DMS 273 (cell line): ENCODE results near the gene TSKU.
A peak's percentile ranks its signal among the peaks of the same experiment; 100 is the strongest.
"Not testable (repeated sequence)": the region's sequence is repeated elsewhere in the genome, so short reads cannot be mapped to it uniquely, and the experiment has no call there.

ENCODE experiments used
- DNase-seq: peaks from one replicate; lab custom pipeline; 2025; ENCODE audit not compliant: unreplicated experiment; lab: John Stamatoyannopoulos, UW

TSKU gene

GRCh38 chr11:76800466-76801200 lies 17.5 kb downstream of the TSKU start:
- no peak for DNase-seq

- DNase-seq: no peak
These were observed 18.1 kb downstream of the TSKU start for GRCh38 chr11:76801225-76801624.

DNA sequence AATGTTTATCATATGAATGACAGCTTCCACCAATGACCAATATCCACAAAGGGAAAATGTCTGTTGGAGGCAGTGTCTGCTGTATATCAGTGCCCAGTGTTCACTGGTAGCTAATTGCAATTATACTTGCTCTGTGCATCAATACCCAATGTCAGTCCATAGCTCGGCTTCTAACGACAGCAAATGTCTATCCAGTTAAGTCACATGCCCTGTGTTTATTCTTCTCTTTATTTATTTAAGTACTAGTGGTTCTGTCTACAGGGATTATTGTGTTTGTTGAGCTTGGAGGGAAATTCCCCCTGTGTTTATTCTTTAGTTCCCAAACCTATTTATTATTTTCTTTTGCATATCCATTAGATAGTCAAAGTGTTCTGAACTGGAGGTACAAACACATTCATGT lies 18.6 kb downstream of the TSKU start:
- DNase-seq: no peak

DNA sequence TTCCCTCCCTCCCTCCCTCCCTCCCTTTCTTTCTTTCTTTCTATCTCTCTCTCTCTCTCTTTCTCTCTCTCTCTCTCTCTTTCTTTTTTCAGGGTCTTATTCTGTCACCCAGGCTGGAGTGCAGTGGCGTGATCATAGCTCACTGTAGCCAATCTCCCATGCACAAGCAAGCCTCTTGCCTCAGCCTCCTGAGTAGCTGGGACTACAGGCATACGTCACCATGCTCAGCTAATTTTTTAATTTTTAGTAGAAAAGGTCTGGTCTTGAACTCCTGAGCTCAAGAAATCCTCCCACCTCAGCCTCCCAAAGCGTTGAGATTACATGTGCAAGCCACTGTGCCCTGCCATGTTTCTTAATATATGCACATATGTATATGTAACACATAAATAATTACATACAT lies 19.0 kb downstream of the TSKU start:
- no peak for DNase-seq

GRCh38 chr11:76802621-76803020 lies 19.5 kb downstream of the TSKU start:
- no peak for DNase-seq

DNA sequence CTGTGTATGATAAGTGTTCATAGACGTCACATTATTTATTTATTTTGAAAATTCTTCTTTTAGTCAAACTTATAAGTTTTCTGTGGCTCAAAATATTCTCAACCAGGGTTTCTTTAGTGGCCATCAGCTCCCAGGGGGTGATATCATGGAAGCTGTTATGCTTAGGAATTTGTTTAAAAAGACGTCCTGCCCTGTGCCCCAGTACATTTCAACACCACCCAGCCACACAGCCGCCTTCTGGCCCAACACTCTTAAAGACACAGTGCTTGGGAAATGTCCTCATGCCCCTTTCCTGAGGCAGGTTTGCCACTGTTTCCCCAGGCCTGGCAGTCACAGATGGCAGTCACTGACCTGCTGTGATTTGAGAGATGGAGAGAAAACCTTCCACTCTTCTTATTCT lies 19.9 kb downstream of the TSKU start:
- DNase-seq: no peak

GRCh38 chr11:76803811-76804600 lies 20.9 kb downstream of the TSKU start:
- no peak for DNase-seq

- DNase-seq: no peak
These were observed 22.2 kb downstream of the TSKU start for GRCh38 chr11:76805206-76805913.

DNA sequence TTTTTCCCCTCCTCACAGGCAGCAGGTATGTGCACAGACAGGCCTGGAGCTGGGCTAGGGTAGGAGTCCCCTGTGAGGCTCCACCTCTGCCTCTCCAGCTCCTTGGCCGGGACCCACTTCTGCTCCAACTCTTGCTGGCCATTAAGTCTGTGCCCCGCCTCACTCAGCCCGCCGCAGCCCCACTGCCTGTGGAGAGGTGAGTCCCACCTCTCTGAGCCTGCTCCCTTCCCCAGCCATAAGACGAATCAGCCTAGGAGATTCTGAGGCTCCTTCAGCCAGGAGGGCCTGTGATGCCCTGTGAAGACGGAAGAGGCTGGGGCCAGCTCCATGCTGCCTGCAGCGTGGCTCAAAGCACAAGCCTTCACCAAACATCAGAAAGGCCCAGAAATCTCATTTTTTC lies 23.0 kb downstream of the TSKU start:
- DNase-seq: no peak

- DNase-seq: no peak
These were observed 23.6 kb downstream of the TSKU start for GRCh38 chr11:76806608-76807205.

DNA sequence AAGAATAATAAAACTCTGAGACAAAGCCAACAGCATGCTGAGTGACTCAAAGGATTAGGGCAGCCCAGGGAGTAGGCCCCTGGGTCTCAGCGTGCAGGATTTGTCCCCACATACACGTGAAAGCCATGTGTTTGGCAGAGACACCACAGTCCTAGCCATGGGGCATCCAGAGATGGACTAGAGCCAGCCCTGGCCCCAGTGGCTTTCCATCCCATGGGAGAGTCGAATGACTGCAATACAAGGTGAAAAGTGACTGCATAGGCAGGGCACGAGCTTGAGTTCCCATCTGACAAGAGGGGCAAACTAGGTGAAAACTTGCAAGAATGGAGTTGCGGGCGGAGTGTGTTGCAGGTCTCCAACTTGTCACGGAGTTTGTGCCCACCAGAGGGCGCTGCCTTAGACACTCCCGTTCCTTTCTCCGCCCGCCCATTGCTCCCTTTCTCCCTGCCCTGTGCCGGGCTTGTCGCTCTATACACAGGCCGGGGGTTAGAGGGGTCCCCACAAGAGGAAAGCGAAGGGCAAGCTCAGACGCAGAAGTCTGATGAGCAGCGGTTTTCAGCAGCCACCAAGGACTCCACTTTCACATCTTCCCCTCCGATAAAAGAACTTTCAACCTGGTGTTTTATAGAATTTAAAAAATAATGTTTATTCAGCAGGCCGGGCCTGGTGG lies 24.2 kb downstream of the TSKU start:
- DNase-seq: peak; percentile 91

DNA sequence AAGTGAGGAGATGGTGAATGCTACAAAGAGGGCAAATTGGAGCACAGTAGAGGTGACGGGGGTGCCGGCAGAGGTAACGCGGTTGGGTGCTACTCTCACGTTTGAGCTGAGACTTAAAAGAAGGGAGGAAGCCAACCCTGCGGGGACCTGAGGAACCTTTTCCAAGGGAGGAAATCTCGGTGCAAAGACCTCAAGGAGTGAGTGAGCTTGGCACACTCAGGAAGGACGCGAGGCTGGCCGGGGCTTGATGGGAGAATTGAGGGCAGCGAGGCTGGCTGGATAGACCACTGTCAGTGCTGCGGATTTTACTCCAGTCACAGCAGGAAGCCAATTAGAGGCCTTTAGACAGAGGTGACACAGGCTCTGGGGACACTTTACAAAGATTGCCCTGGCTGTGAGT lies 25.0 kb downstream of the TSKU start:
- DNase-seq: no peak

DNA sequence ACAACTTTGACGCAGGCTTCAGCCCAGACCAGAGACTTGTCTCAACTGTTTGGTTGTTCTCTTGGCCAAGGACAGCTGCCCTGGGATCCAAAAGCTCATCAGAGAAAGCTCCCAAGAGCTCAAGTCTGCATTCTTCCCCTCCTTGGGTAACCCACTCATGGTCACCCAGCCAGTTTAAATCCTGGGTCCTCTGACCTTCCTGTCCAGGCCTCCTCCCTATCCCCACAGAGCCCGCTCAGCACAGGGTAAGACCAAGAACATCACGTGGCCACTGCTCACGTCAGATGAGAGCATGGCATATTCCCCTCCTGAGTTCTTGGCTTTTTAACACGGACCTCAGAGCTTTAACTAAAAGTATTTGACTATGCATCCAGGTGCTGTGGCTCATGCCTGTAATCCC lies 25.8 kb downstream of the TSKU start:
- no peak for DNase-seq

- no peak for DNase-seq
These were observed 27.1 kb downstream of the TSKU start for GRCh38 chr11:76810151-76810853.

DNA sequence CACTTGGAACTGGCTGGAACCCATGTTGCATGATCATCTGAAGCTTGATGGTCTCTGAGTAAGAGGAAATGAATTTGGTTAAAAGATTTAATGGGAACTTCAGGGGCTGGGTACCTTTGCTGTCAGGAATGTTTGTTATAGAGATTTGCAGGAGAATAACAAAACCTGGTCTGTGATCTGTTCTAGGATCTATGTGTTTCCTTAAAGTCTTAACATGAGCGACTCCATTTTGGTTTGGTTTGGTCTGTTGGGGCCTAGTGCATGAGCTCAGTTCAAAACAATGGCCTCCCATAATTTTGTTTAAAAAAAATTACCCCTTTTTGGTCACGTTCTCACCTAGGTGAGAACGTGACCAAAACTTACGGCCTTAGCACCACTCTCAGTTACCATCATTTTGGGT lies 28.1 kb downstream of the TSKU start:
- no peak for DNase-seq

GRCh38 chr11:76814414-76814813 lies 31.3 kb downstream of the TSKU start:
- DNase-seq: no peak

DNA sequence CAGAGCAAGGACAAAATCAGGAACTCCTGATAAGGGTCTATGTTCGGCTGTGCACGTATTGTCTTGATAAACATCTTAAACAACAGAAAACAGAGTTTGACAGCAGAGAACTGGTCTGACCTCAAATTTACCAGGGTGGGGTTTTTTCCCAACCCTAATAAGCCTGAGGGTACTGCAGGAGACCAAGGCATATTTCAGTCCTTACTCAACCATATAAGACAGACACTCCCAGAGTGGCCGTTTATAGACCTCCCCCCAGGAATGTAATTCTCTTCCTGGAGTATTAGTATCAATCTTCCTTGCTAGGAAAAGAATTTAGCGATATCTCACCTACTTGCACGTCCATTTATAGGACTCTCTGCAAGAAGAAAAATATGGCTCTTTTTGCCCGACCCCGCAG lies 32.5 kb downstream of the TSKU start:
- not testable (repeated sequence) for DNase-seq

DNA sequence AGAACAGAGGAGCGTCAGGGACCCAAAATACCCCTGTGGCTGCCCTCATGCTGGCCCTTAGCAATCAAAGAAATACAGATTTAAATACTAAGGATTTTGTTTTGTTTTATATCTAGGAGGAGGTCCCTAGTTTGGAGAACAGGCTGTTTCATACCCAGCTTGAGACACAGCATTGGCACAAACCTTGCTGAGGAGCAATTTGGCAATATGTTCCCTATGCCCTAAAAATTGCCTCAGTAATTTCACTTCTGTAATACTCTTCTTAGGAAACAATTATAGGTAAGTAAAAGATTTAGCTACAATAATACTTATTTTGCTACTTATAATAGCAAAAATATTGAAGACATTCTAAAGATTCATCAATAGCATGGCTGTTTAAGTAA lies 37.0 kb downstream of the TSKU start:
- DNase-seq: no peak

DNA sequence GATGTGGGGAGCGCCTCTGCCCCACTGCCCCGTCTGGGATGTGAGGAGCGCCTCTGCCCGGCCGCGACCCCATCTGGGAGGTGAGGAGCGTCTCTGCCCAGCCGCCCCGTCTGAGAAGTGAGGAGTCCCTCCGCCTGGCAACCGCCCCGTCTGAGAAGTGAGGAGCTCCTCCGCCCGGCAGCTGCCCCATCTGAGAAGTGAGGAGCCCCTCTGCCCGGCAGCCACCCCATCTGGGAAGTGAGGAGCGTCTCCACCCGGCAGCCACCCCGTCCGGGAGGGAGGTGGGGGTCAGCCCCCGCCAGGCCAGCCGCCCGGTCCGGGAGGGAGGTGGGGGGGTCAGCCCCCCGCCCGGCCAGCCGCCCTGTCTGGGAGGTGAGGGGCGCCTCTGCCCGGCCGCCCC lies 38.2 kb downstream of the TSKU start:
- not testable (repeated sequence) for DNase-seq

GRCh38 chr11:76822406-76822805 lies 39.2 kb downstream of the TSKU start:
- no peak for DNase-seq
